ENCODE results near the gene CTNNBL1.

DNA sequence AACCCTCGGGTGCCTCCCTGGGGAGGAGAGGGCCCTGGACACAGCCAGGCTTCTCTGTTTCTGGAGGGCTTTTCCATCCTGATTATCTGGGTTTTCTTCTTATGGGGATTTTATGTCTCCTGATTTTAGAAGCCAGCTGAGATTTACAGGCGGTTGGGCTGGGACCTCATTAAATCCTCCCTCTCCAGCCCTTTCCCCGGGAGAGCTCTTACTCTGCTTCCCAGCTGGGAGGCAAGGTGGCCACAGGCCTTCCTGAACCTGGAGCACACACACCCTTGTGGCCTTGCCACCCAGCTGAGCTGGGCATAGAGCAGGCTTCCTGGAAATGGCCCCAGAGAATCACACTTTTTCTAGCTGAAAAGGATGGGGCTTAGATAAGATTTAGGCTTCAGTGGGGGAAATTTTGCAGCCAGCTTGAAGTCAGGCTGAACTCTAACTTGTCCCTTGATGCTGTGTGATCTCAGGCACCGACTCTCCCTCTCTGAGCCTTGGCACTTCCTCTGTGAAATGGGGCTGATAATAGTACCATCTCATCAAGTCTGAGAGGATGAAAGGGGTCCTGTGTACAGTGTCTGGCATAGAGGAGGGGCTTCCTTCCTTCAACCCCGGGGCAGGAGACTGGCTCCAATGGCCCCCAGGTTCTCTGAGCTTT, 225.7 kb downstream of the CTNNBL1 start:
- TF ChIP-seq CTCF (IDR thresholded peaks at IDR 0.05) (no peak), POLR2A (IDR thresholded peaks at IDR 0.05) (no peak)

Data from heart left ventricle (tissue), 13 donors.